Activated T-cell treated with anti-CD3 and anti-CD28 coated beads for 4 hours (primary cell): ENCODE data around the gene CAPZA2.
A peak's percentile ranks its signal among the peaks of the same experiment; 100 is the strongest.
"Not testable (repeated sequence)": the region's sequence is repeated elsewhere in the genome, so short reads cannot be mapped to it uniquely, and the experiment has no call there.

ENCODE experiments used
- DNase-seq: peaks from one replicate; pipeline ENCODE4 v3.0.0-alpha.2; 2020

Gene CAPZA2

DNA sequence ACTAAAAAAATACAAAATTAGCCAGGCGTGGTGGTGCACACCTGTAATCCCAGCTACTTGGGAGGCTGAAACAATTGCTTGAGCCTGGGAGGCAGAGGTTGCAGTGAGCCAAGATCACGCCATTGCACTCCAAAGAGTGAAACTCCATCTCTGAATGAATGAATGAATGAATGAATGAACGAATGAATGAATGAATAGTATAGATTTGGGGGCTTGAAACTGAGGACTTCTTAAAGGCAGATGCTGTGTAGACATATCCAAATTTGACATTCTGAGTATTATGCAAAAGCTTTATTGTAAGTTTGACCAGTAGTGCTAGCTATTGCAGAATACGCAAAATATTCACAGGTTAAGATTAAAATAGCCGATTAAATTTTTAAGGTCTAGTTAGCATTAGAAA lies 60.2 kb downstream of the CAPZA2 start:
- no peak for DNase-seq

DNA sequence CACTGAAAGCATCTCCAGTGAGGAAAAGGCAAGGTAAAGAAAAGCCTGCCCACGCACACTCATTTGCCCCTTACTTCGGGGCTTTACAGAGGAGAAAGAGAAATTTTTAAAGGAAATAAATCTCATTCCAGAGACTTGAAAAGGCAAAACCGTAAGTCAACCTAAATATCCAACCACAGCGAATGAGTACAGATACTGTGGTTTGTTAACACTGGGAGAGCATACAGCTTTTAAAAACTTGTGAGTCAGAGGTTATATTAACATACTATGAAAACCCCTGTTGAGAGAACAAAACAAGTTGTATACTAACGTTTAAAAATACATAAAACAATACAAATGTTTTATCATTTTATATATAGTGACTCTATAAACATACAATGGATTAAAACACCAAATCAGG lies 62.4 kb downstream of the CAPZA2 start:
- DNase-seq, result no peak

DNA sequence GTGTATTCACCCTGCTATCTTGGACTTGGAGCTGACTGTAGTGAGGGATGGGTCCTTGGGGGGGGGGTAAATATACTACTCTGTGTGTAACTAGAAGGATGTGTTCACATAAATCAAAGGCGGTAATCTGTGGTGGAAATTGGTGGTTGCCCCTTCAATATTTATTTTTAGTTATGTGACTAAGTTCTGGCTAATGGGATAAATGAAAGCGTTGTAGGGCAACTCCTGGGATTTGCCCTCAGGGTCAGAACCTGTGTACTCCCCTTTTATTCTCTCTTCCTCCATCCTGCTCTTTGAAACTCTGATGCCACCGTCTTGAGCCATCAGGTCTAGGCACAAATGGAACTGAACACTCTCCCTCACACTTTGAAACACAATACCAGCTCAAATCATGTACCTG lies 66.6 kb downstream of the CAPZA2 start:
- DNase-seq, result no peak

GRCh38 chr7:116929914-116930913 lies 67.8 kb downstream of the CAPZA2 start:
- DNase-seq, result peak; percentile 67

DNA sequence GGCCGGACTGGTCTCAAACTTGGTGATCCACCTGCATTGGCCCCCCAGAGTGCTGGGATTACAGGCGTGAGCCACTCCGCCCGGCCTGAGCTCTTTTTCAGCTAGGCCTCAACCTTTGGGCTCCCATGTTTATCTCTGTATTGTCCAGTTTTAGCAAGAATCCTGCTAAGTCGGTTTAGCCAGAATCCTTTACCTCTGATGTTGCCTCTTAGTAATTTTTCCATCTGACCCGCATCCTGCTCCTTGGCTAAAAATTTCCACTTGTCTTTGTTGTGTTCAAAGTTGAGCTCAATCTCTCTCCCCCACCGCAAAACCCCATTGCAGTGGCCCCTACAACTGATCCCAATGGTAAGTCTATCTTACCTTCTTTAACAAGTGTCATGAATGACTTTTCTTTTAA lies 70.2 kb downstream of the CAPZA2 start:
- no peak for DNase-seq

- DNase-seq, result no peak
Measured at GRCh38 chr7:116933465-116933864, 71.1 kb downstream of the CAPZA2 start.

- DNase-seq, result no peak
Measured at GRCh38 chr7:116934580-116934979, 72.2 kb downstream of the CAPZA2 start.

DNA sequence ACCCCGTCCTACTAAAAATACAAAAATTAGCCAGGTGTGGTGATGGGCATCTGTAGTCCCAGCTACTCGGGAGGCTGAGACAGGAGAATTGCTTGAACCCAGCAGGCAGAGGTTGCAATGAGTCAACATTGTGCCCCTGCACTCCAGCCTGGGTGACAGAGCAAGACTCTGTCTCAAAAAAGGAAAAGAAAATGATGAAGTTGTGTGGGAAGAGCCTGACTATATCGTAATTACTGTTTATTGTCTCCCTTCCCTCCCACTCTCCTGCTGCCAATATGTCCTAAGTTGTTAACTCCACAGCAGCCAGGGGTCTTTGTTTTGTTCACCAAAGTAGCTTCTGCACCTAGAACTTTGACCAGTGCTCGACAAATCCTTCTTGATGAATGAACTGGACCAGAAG lies 74.5 kb downstream of the CAPZA2 start:
- not testable (repeated sequence) for DNase-seq

DNA sequence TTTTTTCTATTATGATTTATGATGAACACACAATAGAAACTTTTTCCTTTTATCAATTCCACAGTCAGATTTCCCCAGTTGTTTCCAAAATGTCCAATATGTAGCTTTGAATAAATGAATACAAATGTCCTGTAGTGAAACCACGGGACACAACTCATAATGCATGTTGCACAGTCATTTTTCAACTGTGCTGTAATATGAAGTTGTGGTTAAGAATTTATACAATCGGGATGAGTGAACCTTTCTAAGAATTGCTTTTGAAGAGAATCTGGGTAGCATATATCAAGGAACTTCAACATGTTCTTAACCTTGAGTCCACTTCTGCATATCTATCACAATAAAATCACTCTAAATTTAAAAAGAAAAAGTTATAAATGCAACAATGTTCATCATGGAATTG lies 76.3 kb downstream of the CAPZA2 start:
- no peak for DNase-seq

- no peak for DNase-seq
Measured at GRCh38 chr7:116940689-116941370, 78.4 kb downstream of the CAPZA2 start.

- no peak for DNase-seq
Measured at GRCh38 chr7:116942504-116942903, 80.1 kb downstream of the CAPZA2 start.

DNA sequence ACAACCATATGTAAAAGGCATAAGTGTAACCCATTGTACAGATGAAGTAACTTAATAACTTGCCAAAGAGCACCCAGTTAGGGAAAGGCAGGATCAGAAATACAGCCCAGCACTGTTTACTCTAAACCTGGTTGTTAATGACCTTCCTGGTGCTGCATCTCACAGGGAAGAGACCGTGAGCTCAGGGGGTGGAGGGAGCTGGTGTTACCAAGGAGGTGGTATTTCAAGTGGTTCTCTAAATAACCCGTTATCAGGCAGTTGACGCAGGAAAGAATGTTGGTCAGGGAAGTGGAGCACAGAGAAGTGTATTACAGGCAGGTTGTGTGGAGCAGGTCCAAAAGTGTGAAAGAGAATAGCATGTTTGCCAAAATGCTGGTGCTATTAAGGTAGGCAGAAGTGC lies 86.5 kb downstream of the CAPZA2 start:
- no peak for DNase-seq

GRCh38 chr7:116949941-116950801 lies 87.8 kb downstream of the CAPZA2 start:
- DNase-seq, result no peak

DNA sequence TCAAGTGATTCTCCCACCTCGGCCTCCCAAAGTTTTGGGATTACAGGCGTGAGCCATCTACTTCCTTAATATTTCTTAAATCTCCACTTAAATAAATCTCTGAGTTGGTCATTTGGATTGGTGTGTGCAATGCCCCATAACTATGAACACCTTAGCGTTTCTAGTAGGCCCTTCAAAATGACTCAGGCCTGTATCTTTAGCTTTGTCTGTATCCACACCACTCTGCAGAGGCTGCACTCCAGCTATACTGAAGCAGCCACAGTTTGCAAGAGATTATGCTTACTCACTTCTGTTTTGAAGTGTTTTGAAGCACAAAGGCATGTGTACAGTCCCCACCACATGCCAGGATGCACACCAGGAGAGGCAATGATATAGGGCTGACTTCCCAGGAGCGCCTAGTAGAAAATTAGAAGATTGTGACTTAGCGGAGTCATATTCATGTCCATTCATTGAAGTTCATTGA lies 88.5 kb downstream of the CAPZA2 start:
- no peak for DNase-seq

- DNase-seq, result no peak
Measured at GRCh38 chr7:116951366-116952292, 89.2 kb downstream of the CAPZA2 start.

DNA sequence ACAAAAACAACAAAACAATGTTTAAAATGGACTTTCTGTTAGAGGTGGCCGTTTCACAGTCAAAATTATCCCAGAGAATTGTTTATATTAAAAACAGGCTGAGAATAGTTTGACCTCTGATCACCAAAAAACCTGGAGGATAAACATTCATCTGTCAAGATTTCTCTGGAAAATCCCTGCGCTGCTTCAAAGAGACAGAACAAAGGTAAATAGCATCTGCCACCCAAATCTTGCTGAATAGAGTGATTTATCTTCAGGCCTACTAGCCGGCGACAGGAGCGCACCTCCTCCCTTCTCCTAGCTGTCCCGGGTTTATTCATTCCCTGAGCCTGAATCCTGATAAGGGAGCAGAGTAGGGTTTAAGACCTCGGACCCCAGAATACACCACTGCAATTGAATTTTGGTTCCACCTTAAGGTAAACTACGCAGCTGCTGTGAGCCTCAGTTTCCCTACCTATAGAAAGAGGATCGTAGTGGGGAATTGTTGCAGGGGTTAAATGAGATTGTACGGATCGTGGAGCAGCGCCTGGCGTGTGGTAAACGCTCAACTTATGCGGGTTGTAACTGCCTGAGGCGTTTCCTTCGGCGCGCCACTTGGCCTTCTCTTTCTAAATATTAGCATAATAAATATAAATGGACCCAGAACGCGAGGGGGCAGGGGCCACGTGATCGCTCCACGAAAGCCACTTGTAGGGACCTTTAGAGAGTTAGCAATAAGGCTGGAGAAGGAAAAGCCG lies 90.4 kb downstream of the CAPZA2 start:
- no peak for DNase-seq

DNA sequence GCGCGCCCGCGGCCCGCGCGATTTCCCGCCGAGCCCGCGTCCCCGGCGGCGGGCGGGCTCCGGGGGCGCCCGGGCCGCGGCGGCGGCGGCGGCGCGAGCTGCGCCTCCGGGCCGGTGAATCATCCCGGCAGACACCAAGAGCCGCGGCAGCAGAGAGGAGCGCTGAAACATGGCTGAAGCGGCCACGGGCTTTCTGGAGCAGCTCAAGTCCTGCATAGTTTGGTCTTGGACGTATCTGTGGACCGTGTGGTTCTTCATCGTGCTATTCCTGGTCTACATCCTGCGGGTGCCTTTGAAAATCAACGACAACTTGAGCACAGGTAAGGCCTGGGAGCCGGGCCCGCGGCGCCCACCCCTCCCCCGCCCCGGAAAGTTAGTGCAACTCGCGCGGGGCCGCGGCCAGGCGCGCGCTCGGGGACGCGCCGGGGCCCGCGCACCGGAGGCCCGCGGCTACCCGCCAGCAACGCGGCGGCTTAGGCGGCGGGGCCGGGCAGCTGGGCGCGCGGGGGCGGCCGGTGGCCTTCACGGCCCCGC lies 91.1 kb downstream of the CAPZA2 start, which contains the start of gene ST7:
Gene ST7, plus strand, starts transcription at position 130 of the 534 bp plus-strand sequence. Its CDS starts 40 bp downstream, at position 170.
- DNase-seq, result peak; percentile 57

DNA sequence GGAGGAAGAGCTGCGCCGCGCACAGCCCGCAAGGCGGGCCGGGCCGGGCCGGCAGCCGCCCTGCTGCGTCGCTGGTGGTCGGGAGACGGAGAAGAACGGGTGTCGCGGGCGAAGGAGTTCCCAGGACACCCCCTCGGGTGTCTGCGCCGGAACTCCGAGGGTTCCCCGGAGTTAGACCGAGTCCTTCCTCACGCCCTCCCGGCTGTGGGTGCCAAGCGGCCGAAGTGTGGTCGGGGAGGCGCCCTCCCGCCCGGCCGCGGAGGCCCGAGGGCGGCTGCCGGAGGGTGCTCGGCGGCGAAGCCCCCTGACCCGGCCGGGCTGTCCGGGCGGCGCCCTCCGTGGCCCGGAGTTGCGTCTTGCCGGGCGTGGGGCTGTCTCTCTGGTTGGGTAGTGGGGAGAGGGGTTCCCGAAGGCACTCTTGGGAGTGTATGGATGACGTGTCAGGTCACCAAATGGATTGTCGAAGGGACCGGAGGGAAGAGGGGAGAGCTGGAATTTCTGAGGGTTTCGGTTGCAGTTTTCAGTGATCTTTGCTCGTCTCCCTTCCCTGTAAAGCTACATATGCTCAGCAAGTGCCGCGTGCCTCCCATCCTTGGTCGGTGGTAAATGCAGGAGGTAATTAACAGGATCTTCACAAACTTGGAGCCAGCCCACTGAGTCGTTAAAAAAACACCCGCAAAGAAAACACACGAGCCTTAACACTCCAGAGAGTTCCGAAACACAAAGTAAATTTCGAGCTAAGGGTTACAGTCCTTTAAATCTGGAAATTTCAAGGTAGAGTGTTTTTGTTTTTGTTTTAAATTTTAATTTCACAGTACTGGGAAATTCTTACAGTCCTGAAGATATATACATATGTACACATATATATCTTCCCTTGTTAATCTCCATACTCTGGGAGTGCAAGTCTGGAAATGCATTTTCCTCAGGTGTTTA lies 91.8 kb downstream of the CAPZA2 start:
- DNase-seq, result peak; percentile 3

GRCh38 chr7:116955340-116955739 lies 93.0 kb downstream of the CAPZA2 start:
- no peak for DNase-seq
